Stimulated activated CD4-positive, alpha-beta T cell treated with anti-CD3 and anti-CD28 coated beads, Interleukin-4, amount 100 ng/mL, for 1 hour (primary cell): ENCODE measurements around the gene TMEM19.

Experiments used
- DNase-seq: peaks from one replicate; pipeline ENCODE4 v3.0.0-alpha.2; 2020

Gene TMEM19

GRCh38 chr12:71685914-71686657 is at the start of gene TMEM19:
TSS of gene TMEM19 (plus strand) at chr12:71686082. CDS start at chr12:71686681, 599 bp downstream.
- peak; percentile 80 for DNase-seq

DNA sequence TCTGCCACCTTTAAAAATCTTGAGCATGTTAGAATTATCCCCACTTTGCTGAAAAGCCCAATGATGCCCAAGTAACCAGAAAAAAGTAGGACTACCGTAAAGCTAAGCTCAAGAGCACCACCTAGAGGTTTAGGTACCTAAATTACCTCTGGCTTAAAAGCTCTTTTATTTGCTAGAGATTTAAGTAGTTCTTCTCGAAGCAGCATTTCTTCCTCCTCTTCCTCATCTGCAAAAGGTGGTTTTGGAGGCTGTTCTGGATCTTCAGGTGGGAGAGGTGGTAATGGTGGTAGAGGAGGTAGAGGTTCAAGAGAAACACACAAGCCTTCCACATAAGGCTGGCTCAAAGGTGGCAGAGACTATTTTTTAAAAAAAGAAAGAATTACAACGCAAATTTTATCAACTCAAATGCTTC is 49.2 kb upstream of the TMEM19 start:
- DNase-seq, result no peak

- no peak for DNase-seq
Measured at GRCh38 chr12:71638499-71638898, 47.4 kb upstream of the TMEM19 start.

DNA sequence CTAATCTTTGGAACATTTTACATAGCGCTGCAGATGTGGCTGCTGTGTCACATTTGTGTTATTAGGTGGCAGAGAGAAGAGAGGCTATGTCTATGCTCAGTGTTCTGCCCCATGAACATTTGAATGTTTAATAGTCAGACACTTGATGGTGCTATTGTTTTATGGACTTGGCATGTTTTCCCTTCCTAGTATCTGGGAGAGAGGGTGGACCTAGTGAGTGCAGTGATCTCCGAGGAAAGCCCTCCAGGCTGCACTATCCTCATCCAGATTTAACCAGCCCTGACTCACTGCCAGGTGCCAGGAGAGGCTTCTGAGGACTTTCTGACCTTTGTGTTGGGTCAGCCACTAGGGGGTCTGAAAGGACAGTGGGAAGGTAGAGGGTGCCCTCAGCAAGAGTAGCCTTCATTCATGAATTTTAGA is 46.5 kb upstream of the TMEM19 start:
- no peak for DNase-seq

- no peak for DNase-seq
Measured at GRCh38 chr12:71640316-71640715, 45.6 kb upstream of the TMEM19 start.

DNA sequence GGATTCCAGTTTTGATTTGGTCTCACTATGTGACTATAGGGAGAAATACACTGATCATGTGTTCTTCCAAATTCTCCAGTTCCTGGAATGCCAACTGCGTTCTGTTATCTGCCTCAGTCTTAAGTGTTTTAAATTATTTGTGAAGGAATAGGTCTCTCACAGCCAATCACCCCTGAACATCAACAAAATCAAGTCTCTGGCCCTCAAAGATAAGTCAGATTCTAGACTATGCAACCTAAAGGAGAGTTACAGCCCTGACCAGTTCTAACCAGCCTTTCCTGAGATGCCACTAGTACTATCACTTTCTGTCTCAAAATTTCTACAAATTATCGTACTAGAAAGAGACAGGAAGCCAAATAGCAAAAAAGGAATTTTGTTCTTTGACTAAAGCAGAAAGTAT is 44.5 kb upstream of the TMEM19 start:
- DNase-seq, result no peak

- DNase-seq, result no peak
Measured at GRCh38 chr12:71642264-71642663, 43.6 kb upstream of the TMEM19 start.

DNA sequence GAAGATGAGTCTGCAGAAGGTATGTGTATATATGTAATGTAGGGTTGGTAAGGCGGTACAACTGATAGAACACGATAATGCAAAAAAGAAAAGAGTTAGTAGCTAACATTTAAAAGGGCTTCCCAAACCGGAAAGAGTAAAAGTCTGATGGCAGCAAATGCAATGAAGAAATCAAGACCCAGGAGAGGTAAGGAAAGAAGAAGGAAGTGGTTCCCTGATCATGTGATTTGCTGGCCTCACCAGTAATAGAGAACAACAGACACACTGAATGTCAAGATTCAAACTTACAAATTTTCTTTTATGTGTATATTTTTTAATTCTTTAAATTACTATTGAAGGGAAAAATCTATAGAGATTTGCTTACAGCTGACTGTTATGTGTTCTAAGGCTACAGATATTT is 40.6 kb upstream of the TMEM19 start:
- DNase-seq, result no peak

DNA sequence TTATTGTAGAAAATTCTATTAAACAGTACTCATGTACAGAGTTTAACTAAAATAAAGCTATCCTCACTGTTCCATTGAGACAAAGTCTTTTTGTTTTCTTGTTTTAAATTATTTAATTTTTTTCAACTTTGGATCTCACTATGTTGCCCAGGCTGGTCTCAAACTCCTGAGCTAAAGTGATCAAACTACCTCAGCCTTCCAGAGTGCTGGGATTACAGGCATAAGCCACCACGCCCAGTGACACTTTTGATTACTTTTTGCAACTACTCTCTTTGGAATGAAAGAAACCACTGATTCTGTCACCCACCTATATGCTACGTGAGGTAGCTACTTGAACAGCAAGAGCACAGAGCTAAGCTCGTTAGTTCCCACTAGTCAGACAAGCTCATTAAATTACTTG is 39.4 kb upstream of the TMEM19 start:
- DNase-seq, result no peak

- no peak for DNase-seq
Measured at GRCh38 chr12:71648537-71648936, 37.3 kb upstream of the TMEM19 start.

DNA sequence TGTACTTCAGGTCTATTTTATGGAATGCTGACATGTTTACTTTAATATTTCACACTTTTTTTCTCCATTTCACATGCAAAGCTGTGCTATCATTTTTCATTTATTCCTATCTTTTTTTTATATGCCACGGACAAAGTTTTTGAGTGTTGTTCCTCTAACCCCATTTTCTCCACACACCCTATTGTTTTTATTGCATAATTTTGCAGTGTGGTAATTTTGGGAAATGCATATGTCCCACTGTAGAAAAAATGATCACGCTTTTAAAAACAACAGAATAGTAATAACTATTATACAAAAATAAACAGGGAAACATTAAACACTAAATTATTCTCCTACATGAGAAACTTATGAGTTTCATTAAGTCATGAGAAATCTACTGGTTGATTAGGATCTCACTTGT is 36.5 kb upstream of the TMEM19 start:
- DNase-seq, result no peak

DNA sequence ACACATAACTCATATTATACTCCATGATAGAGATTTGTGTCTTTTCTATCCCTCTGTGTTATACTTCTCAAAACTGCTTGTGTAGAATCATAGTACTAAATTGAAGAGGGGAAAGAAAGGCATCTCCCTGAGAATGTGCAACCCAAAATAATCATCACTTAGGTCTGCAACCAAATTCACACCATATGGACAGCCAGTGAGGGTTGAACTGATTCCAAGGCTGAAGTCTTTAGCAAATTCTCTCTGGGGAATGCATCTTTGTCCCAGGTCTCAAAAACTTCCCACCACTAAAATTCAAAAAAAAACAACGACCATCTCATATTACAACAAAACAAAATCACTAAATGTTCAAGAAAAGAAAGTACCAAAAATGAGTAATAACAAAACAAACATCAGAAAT is 33.2 kb upstream of the TMEM19 start:
- no peak for DNase-seq

DNA sequence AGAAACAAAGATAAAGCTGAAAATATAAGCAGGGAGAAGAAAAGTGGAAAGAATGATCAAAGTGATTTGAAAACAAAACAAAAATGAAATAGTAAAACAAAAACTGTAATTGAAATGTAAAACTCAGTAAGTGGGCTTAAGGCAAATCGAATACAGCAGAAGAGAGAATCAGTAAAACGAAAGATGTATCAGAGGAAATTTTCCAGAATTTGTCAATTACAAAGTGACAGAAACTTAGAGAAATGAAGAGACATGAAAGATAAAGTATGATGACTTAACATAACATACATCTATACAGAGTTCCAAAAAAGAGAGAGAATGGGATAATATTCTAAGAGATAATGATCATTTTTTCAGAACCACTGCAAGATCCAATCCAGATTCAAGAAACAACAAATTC is 32.7 kb upstream of the TMEM19 start:
- no peak for DNase-seq

DNA sequence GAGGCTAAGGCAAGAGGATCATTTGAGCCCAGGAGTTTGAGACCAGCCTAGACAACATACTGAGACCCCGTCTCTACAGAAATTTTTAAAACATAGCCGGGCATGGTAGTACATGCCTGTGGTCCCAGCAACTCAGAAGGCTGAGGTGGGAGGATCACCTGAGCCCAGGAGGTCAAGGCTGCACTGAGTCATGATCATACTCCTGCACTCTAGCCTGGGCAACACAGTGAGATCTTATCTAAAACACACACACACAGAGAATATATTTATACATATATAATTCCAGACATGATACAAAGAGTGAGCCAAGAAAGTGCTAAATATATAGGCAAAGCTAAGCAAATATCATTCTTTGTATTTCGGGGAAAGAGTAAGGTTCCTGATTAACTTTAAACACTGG is 31.7 kb upstream of the TMEM19 start:
- DNase-seq, result no peak

DNA sequence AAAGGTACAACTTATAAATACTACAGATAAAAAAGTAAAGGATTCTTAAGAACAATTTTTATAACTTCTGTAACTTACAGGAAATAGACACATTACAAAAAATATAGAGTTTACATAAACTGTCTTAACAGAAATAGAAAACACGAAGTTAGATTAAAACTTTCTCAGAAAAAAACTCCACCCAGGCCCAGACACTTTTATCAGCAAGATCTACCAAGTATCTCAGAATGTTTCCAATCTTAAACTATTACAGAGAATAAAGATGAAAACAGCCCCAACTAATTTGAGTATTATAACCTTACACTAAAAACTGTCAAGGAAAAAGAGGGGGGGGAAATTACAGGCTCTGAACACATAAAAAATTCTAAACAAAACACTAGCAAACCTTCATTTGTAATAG is 30.4 kb upstream of the TMEM19 start:
- DNase-seq, result no peak

DNA sequence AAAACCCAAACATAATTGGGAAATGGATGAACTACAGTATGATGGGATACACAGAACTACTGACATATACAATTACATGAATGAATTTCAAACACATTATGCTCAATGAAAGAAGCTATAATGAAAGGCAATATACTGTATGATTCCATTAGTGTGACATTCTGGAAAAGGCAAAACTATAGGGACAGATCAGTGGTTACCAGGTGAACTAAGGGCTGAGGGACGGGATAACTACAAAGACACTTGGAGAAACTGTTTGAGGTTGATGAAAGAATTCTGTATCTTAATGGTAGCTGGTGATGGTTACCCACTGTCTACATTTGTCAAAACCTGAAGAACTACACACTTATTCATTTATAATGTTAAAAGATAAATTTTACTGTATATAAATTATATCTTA is 30.0 kb upstream of the TMEM19 start:
- no peak for DNase-seq

- DNase-seq, result no peak
Measured at GRCh38 chr12:71656740-71657139, 29.1 kb upstream of the TMEM19 start.

DNA sequence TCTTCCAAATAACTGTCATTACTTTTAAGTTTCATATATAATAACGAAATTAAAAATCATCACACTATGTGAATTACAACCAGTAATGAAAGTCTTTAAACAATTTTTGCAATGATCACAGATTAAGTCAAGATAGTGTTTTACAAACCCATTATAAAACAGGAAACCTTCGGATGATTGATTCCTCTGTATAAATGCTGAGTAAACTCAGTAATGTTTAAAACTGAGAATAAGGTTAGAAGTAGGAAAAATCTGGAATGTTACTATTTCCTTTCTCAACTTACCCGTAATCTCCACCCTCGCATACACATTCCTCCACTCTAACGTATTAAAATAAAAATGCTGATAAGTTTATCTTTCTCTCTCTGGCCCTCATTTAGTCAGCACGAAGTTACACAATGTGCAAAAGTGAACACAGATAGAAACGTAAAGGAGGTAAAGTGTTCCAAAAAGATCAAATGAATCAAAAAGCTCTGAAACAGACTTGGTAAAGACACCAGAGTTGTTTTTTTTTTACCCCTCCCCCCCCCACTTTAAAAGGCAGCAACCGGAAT is 23.8 kb upstream of the TMEM19 start:
- DNase-seq, result no peak

DNA sequence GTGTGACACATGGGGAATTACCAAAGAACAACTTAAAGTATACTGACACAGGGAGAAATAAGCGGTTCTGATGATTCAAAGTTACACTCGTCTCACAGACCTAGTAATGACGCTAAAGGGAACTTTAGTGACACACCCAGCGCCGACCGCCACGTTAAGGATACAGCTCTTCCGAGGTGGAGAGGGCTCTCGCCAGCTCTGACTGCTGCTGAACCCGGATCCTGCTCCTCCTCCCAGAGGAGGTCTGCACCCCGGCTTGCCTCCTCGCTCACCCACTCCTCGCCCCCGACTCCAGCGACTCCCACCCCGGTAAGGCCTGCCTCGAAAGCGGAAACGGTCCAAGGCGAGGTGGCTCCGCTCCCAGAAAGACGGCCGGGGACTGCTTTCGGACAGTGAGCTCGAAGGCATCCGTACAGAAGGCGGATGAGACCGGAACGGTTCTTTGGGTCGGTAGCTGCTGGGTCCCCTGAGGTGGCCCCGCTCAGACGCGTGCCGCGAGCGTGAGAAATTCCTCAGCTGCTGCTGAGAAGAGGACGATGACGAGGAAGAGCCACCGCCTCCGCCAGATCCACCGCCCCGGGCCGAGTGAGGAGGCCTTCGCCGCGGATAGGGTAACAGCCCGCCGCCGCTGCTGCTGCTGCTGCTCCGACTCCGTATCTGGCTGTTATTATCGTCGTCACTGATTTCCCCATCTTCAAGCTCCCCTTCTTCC is 22.9 kb upstream of the TMEM19 start:
- peak; percentile 74 for DNase-seq

DNA sequence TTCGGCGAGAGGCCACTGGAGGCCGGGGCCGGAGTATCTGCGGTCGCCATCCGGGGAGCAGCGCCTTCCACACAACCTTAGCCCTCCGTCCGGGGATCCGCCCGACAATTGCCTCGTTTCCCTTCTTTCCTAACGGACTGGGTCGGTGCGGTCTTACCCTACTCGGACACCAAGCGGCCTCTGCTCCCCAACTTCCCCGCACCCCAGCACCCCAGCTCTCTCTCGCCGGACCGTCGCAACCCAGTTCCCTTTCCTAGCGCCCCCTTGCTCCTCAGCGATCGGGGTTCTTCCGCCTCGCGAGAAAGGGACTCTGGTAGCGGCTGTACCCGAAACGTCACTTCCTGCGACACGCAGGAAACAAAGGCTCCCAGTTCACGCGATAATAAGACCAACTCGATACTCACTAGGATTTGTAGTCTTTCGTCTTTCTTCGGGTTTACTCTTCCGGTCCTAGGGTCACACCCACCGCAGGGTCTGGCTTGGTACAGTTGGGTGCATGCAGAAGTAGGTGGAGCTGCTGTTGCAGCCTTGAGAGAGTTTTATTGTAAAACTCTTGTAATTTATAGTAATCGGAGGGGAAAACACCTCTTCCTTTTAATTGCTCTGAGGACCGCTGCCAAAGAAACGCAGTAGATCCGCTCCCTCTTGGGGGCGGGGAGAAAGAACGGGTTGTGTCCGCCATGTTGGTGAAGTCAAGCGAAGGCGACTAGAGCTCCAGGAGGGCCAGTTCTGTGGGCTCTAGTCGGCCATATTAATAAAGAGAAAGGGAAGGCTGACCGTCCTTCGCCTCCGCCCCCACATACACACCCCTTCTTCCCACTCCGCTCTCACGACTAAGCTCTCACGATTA is 22.1 kb upstream of the TMEM19 start, which contains the start of the genes THAP2 and ZFC3H1:
Gene THAP2, plus strand, starts transcription at position 741 of the 850 bp plus-strand sequence. CDS start 209 bp downstream, outside the sequence.
Gene ZFC3H1, minus strand, starts transcription at position 288 of the 850 bp plus-strand sequence. Its CDS starts 238 bp downstream, at position 50.
- DNase-seq, result peak; percentile 82

GRCh38 chr12:71664411-71665089 is 21.3 kb upstream of the TMEM19 start:
- no peak for DNase-seq

DNA sequence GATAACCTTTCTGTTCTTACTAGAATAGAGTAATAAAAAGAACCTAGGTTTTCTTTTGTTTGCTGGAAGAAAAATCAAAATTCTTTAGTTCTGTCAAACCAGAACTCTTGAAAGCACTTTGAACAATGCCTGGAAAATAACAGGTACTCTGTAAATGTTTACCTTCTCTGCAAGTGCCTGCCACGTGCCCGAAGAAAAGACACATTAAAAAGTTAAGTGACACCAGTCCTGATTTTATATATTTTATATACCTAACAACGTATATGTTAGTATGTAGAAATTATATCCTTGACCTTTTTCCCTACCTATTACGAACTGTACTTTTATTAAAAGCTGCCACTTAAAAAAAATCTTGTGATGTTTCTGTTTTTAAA is 20.8 kb upstream of the TMEM19 start:
- no peak for DNase-seq
